Fibroblast of skin of scalp (primary cell): Measurements from ENCODE around the gene OGFR.

Experiments
- DNase-seq: peaks from one replicate; pipeline ENCODE4 v3.0.0-alpha.2; 2013

Gene OGFR

DNA sequence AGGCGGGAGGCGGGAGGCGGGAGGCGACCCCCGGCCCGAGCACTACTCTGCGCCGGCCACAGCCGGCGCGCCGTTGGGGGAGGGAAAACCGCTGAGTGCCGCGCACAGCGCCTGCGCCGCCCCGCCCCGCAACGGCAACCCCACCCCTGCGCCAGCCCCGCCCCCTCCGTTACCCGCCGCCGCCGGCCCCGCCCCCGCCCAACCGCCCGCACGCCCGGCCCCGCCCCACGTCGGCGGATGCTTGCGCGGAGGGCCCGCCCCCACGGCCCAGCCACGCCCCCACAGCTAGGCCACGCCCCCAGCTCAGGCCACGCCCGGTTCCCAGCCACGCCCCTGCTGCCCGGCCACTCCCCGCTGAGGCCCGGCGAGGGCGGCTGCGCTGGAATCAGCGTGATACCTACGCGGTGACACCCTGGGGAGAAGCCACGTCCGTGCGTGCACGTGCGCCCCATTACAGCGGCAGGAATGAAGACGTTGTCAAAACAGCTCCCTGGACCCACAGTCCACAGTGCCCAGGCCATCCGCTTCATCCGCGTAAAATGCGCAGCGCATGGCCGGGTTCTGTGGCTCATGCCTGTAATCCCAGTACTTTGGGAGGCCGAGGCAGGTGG, 57.2 kb downstream of the OGFR start, which contains the start of gene TCFL5:
Gene TCFL5, minus strand, starts transcription at position 97 of the 611 bp plus-strand sequence. CDS start 152 bp downstream, outside the sequence.
- peak; percentile 86 for DNase-seq
